CD4-positive, alpha-beta T cell treated with Interleukin-6 at 100 ng/mL for 8 hours (primary cell): ENCODE results near the gene BIRC5.
"Not testable (repeated sequence)": the region's sequence is repeated elsewhere in the genome, so short reads cannot be mapped to it uniquely, and the experiment has no call there.

Source experiments
- DNase-seq: peaks from one replicate; pipeline ENCODE4 v3.0.0-alpha.2; 2020; ENCODE audit warnings: mixed read lengths, low spot score

The BIRC5 gene

GRCh38 chr17:78225088-78225865 lies 11.2 kb downstream of the BIRC5 start:
- DNase-seq = no peak

DNA sequence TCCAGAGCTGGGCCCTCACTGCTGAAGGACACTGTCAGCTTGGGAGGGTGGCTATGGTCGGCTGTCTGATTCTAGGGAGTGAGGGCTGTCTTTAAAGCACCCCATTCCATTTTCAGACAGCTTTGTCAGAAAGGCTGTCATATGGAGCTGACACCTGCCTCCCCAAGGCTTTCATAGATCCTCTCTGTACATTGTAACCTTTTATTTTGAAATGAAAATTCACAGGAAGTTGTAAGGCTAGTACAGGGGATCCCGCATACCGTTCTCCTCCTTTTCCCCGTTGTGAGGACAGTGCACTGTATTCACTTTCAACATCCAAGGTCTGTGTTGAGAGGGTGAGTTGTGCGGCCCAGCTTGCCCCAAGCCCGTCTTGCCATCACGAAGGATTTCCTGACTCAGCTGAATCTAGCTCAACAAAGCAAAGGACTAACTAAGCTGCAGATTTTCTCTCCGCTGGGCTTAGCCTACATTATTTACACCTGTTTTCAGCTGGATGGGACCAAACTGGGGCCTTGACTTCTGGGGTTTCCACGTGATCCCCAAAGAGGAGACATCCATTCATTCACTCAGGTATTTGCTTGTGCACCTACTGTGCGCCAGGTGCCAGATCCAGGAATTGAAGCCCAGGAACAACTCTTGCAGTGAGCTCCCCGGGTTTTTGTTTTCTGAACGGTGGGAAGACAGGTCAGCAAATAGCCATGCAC lies 12.2 kb downstream of the BIRC5 start:
- no peak for DNase-seq

DNA sequence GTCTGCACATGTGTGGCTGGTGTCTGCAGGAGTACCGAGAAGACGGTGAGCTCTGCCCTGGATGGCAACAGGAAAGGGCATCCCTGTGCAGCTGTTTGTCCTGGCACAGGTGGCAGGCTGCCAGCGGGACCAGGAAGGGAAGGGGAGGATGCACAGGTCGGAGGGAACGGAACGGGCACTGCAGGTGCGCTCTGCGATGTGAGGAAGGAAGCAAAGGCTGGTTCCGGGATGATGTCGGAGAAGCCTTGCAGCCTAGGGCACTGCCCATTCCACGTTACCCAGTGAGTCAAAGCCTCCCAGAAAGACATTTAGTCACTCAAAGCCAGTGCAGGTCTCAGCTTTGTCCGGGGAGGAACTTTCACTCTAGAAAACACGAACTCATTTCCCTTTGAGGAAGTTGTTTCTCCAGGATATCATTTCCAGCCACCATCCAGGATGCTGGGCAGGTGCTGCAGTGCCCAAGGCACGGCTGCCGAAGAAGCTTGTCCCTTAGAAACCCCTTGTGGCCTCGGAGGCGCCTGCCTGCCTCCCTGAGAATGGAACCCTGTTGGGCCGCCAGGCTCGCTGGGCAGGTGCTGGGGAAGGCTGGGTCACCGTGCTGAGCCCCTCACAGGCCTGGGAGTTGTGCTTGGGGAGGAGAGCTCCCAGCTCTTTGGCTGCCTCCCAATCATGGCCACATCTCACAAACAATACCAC lies 12.9 kb downstream of the BIRC5 start:
- no peak for DNase-seq

DNA sequence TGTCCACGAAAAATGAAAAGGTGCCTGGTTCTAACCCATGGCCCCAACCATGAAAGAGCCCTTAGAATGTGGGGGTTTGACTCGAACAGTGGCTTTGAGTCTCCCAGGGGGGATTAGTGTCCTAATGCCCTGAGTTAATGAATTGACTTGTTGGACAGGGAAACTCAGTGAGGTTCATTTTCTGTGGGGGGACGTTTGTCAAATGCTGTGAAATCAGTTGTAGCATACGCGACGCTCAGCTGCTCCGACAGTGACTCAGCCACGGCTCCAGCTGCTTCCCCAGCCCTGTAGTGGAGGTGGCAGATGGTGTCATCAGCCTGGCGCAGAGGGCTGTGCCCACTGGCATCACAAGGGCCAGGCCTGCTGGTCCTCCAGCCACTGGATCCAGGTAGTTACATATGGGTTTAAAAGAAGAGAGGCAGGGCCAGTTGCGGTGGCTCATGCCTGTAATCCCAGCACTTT lies 13.4 kb downstream of the BIRC5 start:
- no peak for DNase-seq

DNA sequence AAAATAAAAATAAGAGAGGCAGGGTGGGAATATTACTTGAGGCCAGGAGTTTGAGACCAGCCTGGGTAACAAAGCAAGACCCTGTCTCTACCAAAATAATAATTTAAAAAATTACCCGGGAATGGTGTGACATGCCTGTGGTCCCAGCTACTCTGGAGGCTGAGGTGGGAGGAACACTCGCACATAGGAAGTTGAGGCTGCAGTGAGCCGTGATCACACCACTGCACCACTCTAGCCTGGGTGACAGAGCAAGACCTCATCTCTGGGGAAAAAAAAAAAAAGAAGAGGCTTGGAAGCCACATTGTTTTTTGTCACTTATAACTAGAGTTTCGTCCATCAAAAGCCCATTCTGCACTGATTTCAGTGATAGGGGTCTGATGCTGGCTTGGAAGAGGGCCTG lies 14.1 kb downstream of the BIRC5 start:
- no peak for DNase-seq

- no peak for DNase-seq
Observed at GRCh38 chr17:78230252-78230962, 16.4 kb downstream of the BIRC5 start.

GRCh38 chr17:78230996-78231935 lies 17.2 kb downstream of the BIRC5 start, which contains the start of gene TMEM235:
Gene TMEM235 (plus strand): TSS chr17:78231631. CDS start chr17:78232024, 393 bp downstream.
- DNase-seq = no peak

- DNase-seq = no peak
Observed at GRCh38 chr17:78231991-78232858, 18.2 kb downstream of the BIRC5 start.

- no peak for DNase-seq
Observed at GRCh38 chr17:78232859-78233173, 18.8 kb downstream of the BIRC5 start.

DNA sequence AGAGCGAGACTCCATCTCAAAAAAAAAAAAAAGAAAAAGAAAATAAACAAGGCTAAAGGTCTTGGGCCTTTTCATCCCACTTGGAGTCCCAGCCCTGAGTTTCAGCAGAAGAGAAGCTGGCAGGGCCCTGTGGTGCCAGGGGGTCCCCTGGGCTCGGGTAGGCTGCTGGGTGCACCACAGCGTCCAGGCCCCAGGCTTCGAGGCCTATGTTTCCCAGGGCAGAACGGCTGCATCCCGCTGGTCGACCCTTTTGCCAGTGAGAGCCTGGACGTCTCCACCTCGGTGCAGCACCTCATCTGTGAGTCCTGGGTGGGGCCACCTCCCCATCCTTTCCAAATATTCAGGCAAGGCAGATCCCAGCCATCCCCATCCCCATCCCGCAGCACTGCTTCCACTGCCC lies 19.6 kb downstream of the BIRC5 start:
- DNase-seq = no peak

GRCh38 chr17:78234261-78234865 lies 20.3 kb downstream of the BIRC5 start:
- DNase-seq = no peak

DNA sequence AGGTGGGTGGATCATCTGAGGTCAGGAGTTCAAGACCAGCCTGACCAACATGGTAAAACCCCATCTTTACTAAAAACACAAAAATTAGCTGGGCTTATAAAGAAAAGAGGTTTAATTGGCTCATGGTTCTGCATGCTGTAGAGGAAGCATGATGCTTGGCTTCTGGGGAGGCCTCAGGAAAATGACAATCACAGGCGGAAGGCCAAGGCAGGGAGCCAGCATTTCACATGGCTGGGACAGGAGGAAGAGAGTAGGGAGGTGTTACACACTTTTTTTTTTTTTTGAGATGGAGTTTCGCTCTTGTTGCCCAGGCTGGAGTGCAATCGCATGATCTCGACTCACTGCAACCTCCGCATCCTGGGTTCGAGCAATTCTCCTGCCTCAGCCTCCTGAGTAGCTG lies 21.0 kb downstream of the BIRC5 start:
- DNase-seq = not testable (repeated sequence)

- no peak for DNase-seq
Observed at GRCh38 chr17:78235885-78236284, 21.8 kb downstream of the BIRC5 start.

- no peak for DNase-seq
Observed at GRCh38 chr17:78236362-78237127, 22.5 kb downstream of the BIRC5 start.

GRCh38 chr17:78237401-78238012 lies 23.5 kb downstream of the BIRC5 start:
- no peak for DNase-seq

DNA sequence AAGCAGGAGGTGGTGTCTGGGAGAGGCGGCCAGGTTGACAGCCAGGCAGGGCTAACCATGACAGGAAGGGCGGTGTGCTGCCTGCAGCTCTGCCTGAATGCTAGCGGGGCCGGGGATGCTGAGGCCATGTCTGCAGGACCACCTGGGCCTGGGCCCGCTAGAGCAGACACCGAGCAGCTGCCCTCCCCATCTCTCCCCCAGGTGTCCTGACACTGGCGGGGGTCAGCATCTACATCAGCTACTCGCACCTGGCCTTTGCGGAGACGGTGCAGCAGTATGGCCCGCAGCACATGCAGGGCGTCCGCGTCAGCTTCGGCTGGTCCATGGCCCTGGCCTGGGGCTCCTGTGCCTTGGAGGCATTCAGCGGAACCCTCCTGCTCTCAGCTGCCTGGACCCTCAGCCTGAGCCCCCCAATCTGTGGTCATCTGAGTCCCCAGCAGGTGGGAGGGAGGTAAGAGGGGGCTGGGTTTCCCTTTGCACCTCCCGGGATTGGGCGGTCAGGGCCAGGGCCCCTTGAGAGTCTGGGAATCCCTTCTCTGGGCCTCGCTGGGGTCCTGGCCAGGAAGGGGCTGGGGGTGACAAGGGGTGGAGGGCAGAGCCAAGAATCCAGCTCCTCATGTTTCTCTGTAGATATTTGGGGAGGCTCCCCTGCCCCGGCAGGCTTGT lies 24.9 kb downstream of the BIRC5 start:
- DNase-seq = no peak

- DNase-seq = no peak
Observed at GRCh38 chr17:78239489-78239931, 25.5 kb downstream of the BIRC5 start.
